HuH-7 (cell line): Measurements from ENCODE around the gene MXD3.
"Not testable (repeated sequence)": the region's sequence is repeated elsewhere in the genome, so short reads cannot be mapped to it uniquely, and the experiment has no call there.

ENCODE experiments used
- DNase-seq: peaks from one replicate; pipeline ENCODE4 v3.0.0; 2011; ENCODE audit warnings: low spot score

Gene MXD3

DNA sequence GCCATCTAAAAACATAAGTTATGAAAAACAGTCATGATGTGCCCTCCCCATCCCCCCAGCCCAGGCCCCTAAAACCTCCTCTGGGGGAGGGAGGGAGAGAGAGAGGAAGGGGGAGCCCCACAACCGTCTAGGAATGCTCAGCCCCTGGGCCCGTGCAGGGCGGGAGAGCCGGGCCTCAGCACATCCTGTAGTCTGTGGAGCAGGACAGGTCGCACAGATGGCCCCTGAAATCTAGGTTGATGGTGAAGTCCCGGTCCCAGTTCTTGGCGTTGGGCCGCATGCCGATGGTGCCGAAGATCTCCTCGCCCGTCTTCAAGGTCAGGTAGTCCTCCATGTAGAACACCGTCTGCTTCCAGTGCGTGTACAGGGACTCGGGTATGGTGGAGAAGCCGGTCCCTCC, 46.3 kb downstream of the MXD3 start:
- DNase-seq, result no peak

DNA sequence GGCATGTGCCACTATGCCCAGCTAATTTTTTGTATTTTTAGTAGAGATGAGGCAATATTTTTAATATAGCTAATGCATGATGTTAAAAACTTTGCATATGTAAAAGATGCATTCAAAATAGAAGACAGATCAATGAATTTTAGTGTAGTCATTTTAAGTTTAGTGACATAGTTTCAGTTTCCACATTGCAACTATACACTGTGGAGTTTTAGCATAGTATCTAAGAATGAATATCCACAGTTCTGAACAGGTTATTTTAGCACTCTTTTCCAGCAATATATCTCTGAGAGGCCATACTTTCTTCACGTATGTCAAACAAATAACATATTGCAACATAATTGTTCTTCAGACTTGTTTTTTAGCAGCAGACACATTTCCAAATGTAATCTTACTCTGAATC, 47.5 kb downstream of the MXD3 start:
- no peak for DNase-seq

DNA sequence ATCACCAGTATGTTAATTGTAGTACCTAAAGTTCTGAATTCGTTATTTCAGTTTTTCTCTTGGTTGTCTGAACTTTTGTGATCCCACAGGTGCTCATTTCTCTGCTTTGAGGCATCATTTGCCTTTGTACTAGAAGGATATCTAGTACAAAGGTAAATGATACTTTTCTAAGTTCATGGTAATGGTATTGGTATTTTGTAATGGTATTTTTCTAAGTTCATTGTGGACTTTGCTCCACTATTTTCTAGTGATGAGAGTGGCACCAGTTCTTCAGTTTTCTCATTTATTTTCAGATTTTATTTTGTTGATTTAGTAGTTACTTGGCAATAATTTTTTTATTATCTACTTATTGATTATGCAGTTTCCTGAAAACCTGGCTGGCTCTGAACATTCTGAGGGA, 50.2 kb downstream of the MXD3 start:
- DNase-seq, result no peak

DNA sequence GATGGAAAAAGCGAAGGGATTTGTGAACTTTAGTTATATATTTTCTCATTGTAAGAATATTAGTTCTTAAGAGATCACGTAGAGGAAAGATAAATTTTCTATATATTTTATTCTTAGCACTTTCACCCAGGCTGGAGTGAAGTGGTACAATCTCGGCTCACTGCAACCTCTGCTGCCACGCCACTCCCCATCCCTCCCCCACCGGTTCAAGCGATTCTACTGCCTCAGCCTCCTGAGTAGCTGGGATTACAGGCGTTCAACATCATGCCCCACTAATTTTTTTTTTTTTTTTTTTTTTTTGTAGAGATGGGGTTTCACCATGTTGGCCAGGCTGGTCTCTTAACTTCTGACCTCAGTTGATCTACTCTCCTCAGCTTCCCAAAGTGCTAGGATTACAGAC, 50.7 kb downstream of the MXD3 start:
- no peak for DNase-seq

DNA sequence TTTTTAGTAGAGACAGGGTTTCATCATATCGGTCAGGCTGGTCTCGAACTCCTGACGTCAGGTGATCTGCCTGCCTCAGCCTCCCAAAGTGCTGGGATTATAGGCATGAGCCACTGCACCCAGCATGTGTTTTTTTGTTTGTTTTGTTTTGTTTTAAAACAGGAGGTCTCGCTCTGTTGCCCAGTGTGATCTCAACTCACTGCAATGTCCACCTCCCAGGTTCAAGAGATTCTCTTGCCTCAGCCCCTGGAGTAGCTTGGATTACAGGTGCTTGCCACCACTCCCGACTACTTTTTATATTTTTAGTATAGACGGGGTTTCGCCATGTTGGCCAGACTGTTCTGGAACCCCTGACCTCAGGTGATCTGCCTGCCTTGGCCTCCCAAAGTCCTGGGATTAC, 53.0 kb downstream of the MXD3 start:
- not testable (repeated sequence) for DNase-seq
